Lower lobe of right lung (tissue), 2 donors: ENCODE measurements around the gene NCOA1. TPM values are rescaled to one million over a fixed set of nuclear protein-coding genes. Genes with fewer than 3 reads are reported as not detected.

Experiments used
- ATAC-seq, 2 donors: fragments of 200-7000 bp; cut with Tn5 transposase; one replicate each; pipeline ENCODE4 v1.9.1; 2020 to 2022; ENCODE audit warnings: mild to moderate bottlenecking in 2 of 2, moderate library complexity in 2 of 2
- DNase-seq: peaks from one replicate; pipeline ENCODE4 v3.0.0-alpha.2; 2020
- H3K27ac ChIP-seq: fragments of 200-600 bp; one replicate; pipeline ENCODE4 v1.8.0; 2022
- H3K27me3 ChIP-seq: fragments of 200-600 bp; one replicate; pipeline ENCODE4 v1.8.0; 2022; ENCODE audit warnings: low read depth
- H3K36me3 ChIP-seq: fragments of 200-600 bp; one replicate; pipeline ENCODE4 v1.8.0; 2022; ENCODE audit warnings: mild to moderate bottlenecking
- H3K4me1 ChIP-seq: fragments of 200-600 bp; one replicate; pipeline ENCODE4 v1.8.0; 2022
- H3K4me3 ChIP-seq: fragments of 200-600 bp; one replicate; pipeline ENCODE4 v1.8.0; 2022; ENCODE audit warnings: mild to moderate bottlenecking
- H3K9me3 ChIP-seq: fragments of 200-600 bp; one replicate; pipeline ENCODE4 v1.8.0; 2022
- CTCF ChIP-seq: fragments of 200-600 bp; IDR thresholded peaks from one replicate; pipeline ENCODE4 v1.8.0; 2022; ENCODE audit warnings: antibody characterized with exemption, mild to moderate bottlenecking
- intact Hi-C: fragments of 100-400 bp; cut with DNase I; formaldehyde crosslinking; loops from one replicate; pipeline ENCODE4 v1.11.0; 2022
- total RNA-seq: library from RNA; stranded (reverse); fragmentation: NEBNext Ultra II Directional; extraction: Animal tissue kit (Norgen Biotek cat#: 25700); gene quantifications from one replicate; pipeline ENCODE4 v1.2.1, GENCODE V29; 2021
- donor health status: DM: no; HTN: yes; CAD: no; lungs with severe emphysema.

NCOA1 gene
- total RNA-seq, 1 donor from 2014 or later = 48.3 TPM

- TF ChIP-seq CTCF = no peak
- Histone ChIP-seq H3K27me3 (no peaks in the 10 kb centered on the region), H3K9me3 (no peaks in the 10 kb centered on the region), H3K36me3 (peaks cover 50% of the 10 kb centered on the region), H3K27ac (no peak overlapping the region), H3K4me1 (no peaks in the 10 kb centered on the region), H3K4me3 (no peak overlapping the region)
- DNase-seq = no peak
- ATAC-seq = no peak
- intact Hi-C loops = no loop called here
These were observed 220.8 kb downstream of the NCOA1 start for GRCh38 chr2:24711865-24712264.

- Histone ChIP-seq H3K27me3 (no peaks in the 10 kb centered on the region), H3K36me3 (peaks cover 50% of the 10 kb centered on the region), H3K4me1 (no peaks in the 10 kb centered on the region), H3K4me3 (no peak overlapping the region), H3K9me3 (no peaks in the 10 kb centered on the region), H3K27ac (no peak overlapping the region)
- intact Hi-C loops = no loop called here
- TF ChIP-seq CTCF = no peak
- DNase-seq (no peak), ATAC-seq (no peak)
These were observed 221.2 kb downstream of the NCOA1 start for GRCh38 chr2:24712296-24712695.

- ATAC-seq (no peak), DNase-seq (no peak)
- intact Hi-C loops = no loop called here
- peaks cover 23% of the 10 kb centered on the region for H3K36me3 ChIP-seq
- no peaks in the 10 kb centered on the region for H3K9me3 ChIP-seq
- H3K4me1 ChIP-seq = peaks cover 7% of the 10 kb centered on the region
- TF ChIP-seq CTCF = no peak
- no peaks in the 10 kb centered on the region for H3K27me3 ChIP-seq
- H3K27ac ChIP-seq = no peak overlapping the region
- H3K4me3 ChIP-seq = no peak overlapping the region
These were observed 226.4 kb downstream of the NCOA1 start for GRCh38 chr2:24717263-24717951.

GRCh38 chr2:24720310-24720709, 229.3 kb downstream of the NCOA1 start:
- Histone ChIP-seq H3K27ac (no peak overlapping the region), H3K36me3 (peaks cover 14% of the 10 kb centered on the region), H3K4me1 (peaks cover 7% of the 10 kb centered on the region), H3K27me3 (no peaks in the 10 kb centered on the region), H3K9me3 (no peaks in the 10 kb centered on the region), H3K4me3 (no peak overlapping the region)
- DNase-seq (no peak), ATAC-seq (no peak)
- TF ChIP-seq CTCF = no peak
- intact Hi-C loops = no loop called here

- intact Hi-C loops = no loop called here
- Histone ChIP-seq H3K4me3 (no peak overlapping the region), H3K27ac (peak overlapping the region; percentile 2), H3K36me3 (peaks cover 16% of the 10 kb centered on the region), H3K4me1 (peaks cover 7% of the 10 kb centered on the region), H3K27me3 (no peaks in the 10 kb centered on the region), H3K9me3 (no peaks in the 10 kb centered on the region)
- ATAC-seq (peak; percentile 61 to 74), DNase-seq (no peak)
- no peak for TF ChIP-seq CTCF
These were observed 230.4 kb downstream of the NCOA1 start for GRCh38 chr2:24721470-24721869.
